Cardiac muscle cell (in vitro differentiated cells and primary cell): ENCODE data around the gene FAM237A. TPM values are rescaled to one million over a fixed set of nuclear protein-coding genes. Genes with fewer than 3 reads are reported as not detected.

Experiments used
- DNase-seq, 2 donors: peaks; one replicate each; pipeline versions ENCODE4 v3.0.0 to v3.0.0-alpha.2; 2010 to 2017; ENCODE audit warnings: low read depth in 1 of 2, low spot score in 1 of 2
- H3K27ac ChIP-seq: fragments of 200-600 bp; sonication (generic); 2 replicates; pipeline ENCODE4 v1.5.1; 2016
- H3K27me3 ChIP-seq: fragments of 200-600 bp; sonication (generic); 2 replicates; pipeline ENCODE4 v1.6.0; 2016; ENCODE audit warnings: control low read depth
- H3K36me3 ChIP-seq: fragments of 200-600 bp; sonication (generic); 2 replicates; pipeline ENCODE4 v1.5.1; 2016; ENCODE audit warnings: control low read depth
- H3K4me1 ChIP-seq: fragments of 200-600 bp; sonication (generic); 2 replicates; pipeline ENCODE4 v1.8.1; 2017; ENCODE audit warnings: low read depth, mild to moderate bottlenecking, mixed run types
- H3K4me3 ChIP-seq: fragments of 200-600 bp; sonication (generic); 2 replicates; pipeline ENCODE4 v1.5.1; 2016; ENCODE audit warnings: mild to moderate bottlenecking
- H3K9me3 ChIP-seq: fragments of 200-600 bp; sonication (generic); 2 replicates; pipeline ENCODE4 v1.5.1; 2017; ENCODE audit warnings: low read depth, mild to moderate bottlenecking, control low read depth
- CTCF ChIP-seq: IDR thresholded peaks from 2 replicates; pipeline ENCODE4 v1.5.1; 2012; ENCODE audit warnings: low read depth, mild to moderate bottlenecking, low read length
- polyA plus RNA-seq: library from polyadenylated mRNA; unstranded; fragments of >200 nt; fragmentation: Nextera tagmentation; extraction: Ambion mirVana; gene quantifications from 2 replicates; pipeline ENCODE4 v1.2.1, GENCODE V29; 2016
- total RNA-seq: library from RNA; depleted of rRNA; stranded (reverse); fragments of >200 nt; gene quantifications from 2 replicates; pipeline ENCODE4 v1.2.3, GENCODE V29; 2016

Gene FAM237A
- total RNA-seq (not detected in 2 replicates), polyA plus RNA-seq (not detected in 2 replicates)

DNA sequence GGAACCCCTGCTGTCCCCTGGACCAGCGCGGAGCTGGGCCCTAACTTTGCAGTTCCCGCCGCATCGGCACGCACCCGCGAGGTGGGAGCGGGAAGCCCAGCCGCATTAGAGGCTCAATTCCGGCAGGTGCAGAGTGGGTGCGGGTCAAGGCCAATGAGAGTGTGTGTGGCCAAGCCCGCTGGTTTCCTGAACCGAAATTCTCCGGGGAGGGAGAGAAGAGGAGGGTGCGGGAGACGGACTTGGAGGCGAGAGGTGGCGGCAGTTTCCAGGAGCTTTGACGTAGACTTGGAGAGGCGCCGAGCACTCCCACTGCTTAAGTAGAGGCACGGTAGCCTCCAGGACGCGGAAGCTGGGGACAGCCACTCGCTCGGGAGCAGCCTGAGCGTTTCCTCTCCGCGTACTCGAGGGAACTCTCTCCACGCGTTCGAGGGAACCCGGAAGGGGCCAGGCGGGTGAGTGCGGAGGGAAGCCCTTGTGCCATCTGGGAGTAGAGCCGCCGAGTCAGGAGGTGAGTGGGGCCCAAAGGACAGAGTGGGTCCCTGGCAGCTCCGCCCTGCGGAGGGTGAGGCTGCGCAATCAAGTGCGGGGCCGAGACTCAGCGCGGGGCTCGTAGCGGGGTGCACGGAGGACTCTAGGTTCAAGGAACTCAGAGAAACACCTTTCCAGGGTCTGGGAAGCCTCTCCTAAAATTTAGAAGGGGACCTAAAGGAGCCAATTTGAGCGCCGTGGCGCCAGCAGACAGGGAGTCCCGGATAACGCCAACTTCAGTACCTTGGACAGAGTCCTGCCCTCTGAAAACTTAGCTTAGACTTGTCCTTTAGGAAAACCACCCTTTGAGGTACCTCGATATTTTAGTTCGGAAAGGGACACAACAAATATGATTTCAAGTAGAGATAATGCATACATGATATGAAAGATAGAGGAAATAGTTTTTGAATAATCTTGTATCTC, at the start of gene FAM237A:
FAM237A (plus strand) TSS at position 413 of the 951 bp plus-strand sequence. CDS start 1,750 bp downstream, outside the sequence.
- no peak for TF ChIP-seq CTCF
- Histone ChIP-seq H3K27ac (no peak within 1 kb of the TSS), H3K9me3 (no peaks in the 10 kb centered on the region), H3K36me3 (no peaks in the 10 kb centered on the region), H3K4me1 (no peaks in the 10 kb centered on the region), H3K27me3 (peaks cover 65% of the 10 kb centered on the region), H3K4me3 (peak within 1 kb of the TSS; percentile 18)
- DNase-seq = peak; percentile 73 to 87

DNA sequence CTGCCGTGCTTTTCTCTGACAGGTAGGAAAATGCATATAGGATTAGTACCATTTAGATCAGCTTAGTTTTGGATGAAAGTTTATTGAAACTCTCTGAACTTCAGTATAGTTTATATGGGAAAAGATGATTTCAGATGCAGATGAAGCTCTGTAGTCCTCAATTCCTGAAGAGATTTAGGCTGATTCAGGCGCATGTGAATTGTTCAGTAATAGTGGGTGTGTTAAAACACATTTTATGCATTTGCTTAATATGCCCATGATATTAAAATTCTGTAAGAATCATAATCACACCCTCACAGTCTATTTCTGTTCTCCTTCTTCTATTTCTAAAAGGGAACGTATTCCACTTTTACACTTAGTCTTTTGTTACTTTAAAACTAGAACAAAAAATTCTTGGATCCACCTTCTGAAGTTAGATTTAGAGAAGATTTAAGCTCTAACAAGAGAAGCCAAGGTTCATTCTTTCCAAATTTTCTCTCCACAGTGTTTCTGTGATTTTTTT, 44.5 kb upstream of the FAM237A start:
- no peak for TF ChIP-seq CTCF
- Histone ChIP-seq H3K27me3 (no peaks in the 10 kb centered on the region), H3K4me3 (no peak overlapping the region), H3K36me3 (no peaks in the 10 kb centered on the region), H3K4me1 (no peaks in the 10 kb centered on the region), H3K9me3 (no peaks in the 10 kb centered on the region), H3K27ac (no peak overlapping the region)
- no peak for DNase-seq

GRCh38 chr2:206603243-206603642, 39.0 kb upstream of the FAM237A start:
- no peak for DNase-seq
- Histone ChIP-seq H3K4me1 (no peaks in the 10 kb centered on the region), H3K9me3 (no peaks in the 10 kb centered on the region), H3K27ac (no peak overlapping the region), H3K4me3 (no peak overlapping the region), H3K27me3 (no peaks in the 10 kb centered on the region), H3K36me3 (no peaks in the 10 kb centered on the region)
- no peak for TF ChIP-seq CTCF

- H3K27me3 ChIP-seq = no peaks in the 10 kb centered on the region
- no peaks in the 10 kb centered on the region for H3K36me3 ChIP-seq
- TF ChIP-seq CTCF = no peak
- H3K4me1 ChIP-seq = no peaks in the 10 kb centered on the region
- H3K27ac ChIP-seq = no peak overlapping the region
- H3K4me3 ChIP-seq = no peak overlapping the region
- DNase-seq = no peak
- H3K9me3 ChIP-seq = no peaks in the 10 kb centered on the region
Observed at GRCh38 chr2:206610451-206610850, 31.8 kb upstream of the FAM237A start.

DNA sequence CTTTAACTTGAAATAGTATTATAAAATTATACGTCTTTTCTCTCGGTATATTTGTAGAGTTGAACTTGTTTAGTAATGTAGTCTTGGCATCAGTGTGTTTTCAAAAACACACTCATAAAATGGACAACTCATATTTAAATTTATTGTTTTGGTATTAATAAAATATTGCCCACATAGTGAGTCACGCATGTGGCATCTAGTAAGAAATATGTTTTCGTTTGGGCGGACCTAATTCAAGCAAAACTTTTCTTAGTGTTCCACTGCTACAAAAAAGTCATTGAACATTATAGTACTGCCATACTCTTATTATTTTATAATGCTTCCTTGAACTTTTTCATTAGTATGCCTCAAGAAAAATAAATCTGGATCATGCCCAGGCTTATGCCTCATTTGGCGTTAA, 31.1 kb upstream of the FAM237A start:
- H3K4me1 ChIP-seq = no peaks in the 10 kb centered on the region
- H3K27me3 ChIP-seq = no peaks in the 10 kb centered on the region
- no peak for DNase-seq
- no peak overlapping the region for H3K4me3 ChIP-seq
- H3K36me3 ChIP-seq = no peaks in the 10 kb centered on the region
- no peak for TF ChIP-seq CTCF
- no peak overlapping the region for H3K27ac ChIP-seq
- H3K9me3 ChIP-seq = no peaks in the 10 kb centered on the region
